Stimulated activated CD8-positive, alpha-beta memory T cell treated with anti-CD3 and anti-CD28 coated beads, Interleukin-2, amount 100 ng/mL, for 1 hour (primary cell): ENCODE data around the gene INF2.
"Not testable (repeated sequence)": the region's sequence is repeated elsewhere in the genome, so short reads cannot be mapped to it uniquely, and the experiment has no call there.

Experiments used
- DNase-seq, 2 donors: peaks; one replicate each; pipeline ENCODE4 v3.0.0-alpha.2; 2020; ENCODE audit warnings: low read depth in 2 of 2

The INF2 gene

DNA sequence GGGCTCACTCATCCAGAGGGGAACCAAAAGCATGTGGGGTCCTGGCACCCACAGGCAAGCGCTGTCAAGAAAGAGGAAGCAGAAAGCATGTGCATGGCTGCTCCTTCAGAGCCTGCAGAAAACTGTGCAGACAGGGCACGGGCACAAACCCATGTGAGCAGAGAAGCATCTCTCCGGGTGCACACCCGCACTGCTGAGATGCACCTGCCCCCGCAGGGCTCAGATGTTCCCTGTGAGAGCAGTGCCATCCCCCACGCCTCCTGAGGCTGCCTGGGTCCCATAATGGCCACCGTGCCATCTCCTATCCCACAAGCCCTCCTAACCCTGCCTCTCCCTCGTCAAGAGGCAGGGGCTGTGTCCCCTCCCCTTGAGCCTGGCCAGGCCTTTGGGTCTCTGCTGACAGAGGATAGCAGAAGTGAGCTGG is 32.3 kb upstream of the INF2 start:
- DNase-seq = no peak

GRCh38 chr14:104657563-104658324 is 31.7 kb upstream of the INF2 start:
- DNase-seq = no peak

DNA sequence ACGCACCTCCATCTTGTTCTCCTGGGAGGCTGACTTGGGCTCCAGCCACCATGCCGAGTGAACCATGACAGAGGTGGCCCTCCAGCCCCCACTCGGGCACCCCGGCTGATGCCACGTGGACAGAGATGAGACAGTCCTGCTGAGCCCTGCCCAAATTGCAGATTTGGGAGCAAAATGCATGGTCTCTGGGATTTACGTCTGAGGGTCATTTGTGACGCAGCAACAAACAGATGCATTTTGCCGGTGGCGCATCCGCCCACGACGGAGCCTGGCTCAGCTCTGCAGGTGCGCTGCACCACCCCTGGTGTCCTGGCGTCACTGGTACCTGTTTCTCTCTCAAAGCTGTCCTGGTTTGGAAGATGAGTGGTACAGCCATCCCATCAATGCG is 31.1 kb upstream of the INF2 start:
- no peak for DNase-seq

DNA sequence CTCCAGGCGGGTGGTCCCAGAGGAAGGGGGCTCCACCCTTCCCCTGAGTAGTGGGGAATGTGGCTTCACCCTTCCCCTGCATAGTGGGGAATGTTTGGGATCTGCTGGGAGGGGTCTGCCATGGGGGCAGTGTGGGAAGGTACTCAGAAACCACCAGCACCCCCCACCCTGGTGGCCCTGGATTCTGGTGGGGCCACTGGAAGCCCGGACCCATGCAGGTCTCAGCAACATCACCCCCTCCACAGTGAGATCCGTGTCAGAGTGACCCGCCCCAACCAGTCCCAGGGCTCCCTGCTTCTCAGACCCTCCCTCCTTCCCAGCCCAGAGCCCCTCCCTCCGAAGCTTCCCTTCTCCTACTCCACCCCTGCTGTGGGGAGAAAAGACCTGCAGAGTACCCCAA is 30.3 kb upstream of the INF2 start:
- DNase-seq = no peak

GRCh38 chr14:104659764-104660523 is 29.5 kb upstream of the INF2 start:
- no peak for DNase-seq

DNA sequence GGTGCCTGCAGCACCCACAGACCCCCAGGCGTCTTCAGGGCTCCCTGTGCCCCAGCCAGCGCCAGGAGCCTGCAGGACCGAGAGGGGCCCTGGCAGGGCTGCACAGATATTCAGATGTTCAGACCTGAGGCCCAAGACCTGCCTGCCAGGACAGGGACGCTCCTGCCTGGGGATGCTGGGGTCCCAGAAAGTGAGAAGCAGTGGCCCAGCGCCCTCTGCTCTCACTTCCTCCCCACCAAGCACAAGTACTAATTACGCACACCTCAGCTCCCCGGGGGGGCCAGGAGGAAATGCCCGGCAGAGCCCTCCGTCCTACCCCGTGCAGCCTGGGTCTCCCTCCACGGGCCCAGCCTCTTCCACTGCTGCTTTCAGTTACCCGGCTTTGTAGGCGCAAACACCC is 28.8 kb upstream of the INF2 start:
- DNase-seq = no peak

DNA sequence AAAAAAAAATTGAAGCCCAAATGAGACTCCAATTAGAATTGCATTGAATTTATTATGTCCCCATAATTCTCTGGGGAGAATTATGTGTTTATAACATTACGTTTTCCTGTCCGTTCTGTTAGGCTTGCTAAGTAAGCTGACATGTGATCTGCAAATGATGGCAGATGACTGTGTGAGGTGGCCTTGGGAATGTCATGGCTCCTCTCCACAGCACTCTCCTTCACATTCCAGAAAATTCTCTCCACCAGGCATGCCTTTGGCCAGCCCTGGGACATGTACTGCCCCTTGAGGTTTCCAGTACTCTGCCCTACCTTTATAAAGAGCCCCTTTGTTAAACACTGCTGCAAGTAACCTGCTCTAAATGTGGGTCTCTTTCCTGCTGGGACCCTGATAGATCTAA is 28.3 kb upstream of the INF2 start:
- DNase-seq = no peak

GRCh38 chr14:104661528-104662157 is 27.8 kb upstream of the INF2 start:
- DNase-seq = not testable (repeated sequence)

DNA sequence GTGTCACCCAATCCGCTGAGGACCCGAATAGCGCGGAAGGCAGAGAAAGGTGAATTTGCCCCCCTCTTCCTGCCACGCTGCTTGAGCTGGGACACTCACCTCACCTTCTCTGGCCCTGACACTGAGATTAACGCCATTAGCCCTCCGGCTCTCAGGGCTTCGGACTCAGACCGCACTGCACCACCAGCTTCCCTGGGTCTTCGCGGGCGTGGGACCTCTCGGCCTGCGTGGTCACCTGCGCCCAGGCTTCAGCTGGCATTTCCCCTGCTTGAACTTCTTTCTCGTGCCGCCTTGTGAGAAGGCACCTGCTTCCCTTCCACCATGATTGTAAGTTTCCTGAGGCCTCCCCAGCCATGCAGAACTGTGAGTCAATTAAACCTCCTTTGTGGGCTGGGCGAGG is 26.9 kb upstream of the INF2 start:
- not testable (repeated sequence) for DNase-seq

DNA sequence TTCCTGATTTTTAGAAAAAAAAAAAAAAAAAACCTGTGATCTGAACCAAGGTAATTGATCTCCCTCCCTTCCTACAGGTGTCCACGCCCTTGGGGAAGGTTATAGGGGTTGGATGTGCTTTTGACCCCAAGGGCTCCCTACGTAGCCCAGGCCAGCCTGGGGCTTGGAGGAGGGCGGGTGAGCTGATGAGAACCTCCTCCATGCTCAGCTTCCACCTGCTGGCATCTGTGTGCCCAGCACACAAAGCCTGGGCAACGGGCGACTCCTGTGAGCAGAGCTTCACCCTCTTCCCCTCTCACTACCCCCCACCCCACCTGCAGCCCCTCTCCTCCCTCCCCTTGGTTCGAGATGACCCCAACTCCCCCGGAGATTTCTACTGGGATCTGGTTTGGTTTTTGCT is 25.3 kb upstream of the INF2 start:
- DNase-seq = no peak

DNA sequence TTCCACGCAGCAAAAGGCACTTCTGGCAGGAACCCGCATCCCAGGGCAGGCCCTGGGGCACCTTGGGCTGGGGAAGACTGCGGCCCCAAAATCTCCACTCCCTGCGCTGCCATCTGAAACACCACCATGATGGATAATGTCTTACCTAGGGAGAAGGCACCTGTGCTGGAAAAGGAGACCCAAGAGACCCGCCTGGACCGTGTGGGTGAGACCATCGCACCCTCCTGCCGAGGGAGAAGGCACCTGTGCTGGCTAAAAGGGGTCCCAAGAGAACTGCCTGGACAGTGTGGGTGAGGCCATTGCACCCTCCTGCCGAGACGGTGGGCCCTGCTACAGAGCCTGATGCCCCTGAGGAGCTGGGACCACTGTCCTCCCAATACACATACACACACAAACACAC is 24.8 kb upstream of the INF2 start:
- DNase-seq = no peak

GRCh38 chr14:104665114-104665656 is 24.2 kb upstream of the INF2 start:
- DNase-seq = no peak

- no peak for DNase-seq
Measured at GRCh38 chr14:104665657-104666522, 23.5 kb upstream of the INF2 start.

GRCh38 chr14:104666523-104666895 is 22.9 kb upstream of the INF2 start:
- not testable (repeated sequence) for DNase-seq

DNA sequence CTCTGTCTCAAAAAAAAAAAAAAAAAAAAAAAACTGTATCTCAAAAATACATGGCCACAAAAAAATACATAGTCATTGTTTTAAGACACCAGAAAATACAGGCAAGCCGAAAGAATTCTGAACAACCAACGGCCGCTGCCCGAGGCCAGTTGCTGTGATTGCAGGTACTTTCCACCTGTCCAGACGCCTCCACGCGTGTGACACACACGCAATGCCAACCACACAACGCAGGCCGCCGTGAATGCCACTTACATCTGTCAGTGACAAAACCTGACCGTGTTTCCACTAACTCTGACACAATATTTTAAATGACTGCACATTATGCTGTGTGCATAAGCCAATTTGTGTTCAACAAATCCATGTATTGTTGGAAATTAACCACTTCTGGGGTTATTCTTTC is 22.4 kb upstream of the INF2 start:
- no peak for DNase-seq

GRCh38 chr14:104669697-104670096 is 19.7 kb upstream of the INF2 start:
- DNase-seq = no peak

- DNase-seq = not testable (repeated sequence)
Measured at GRCh38 chr14:104671330-104671977, 18.0 kb upstream of the INF2 start.

DNA sequence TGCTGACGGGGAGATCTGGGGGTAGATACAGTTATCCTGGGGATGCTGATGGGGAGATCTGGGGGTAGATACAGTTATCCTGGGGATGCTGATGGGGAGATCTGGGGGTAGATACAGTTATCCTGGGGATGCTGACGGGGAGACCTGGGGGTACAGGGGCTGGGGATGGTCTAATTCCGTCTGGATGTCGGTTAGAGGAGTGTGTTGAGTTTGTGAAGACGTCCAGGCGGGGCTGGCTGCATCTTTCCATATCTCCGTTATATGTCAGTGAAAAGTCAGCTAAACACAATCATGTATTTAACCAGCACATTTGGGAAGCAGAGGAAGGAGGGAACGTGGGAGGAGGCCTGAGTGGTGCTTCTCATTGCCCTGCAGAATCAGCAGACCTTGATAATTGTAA is 17.3 kb upstream of the INF2 start:
- DNase-seq = not testable (repeated sequence)

GRCh38 chr14:104673481-104673880 is 15.9 kb upstream of the INF2 start:
- DNase-seq = no peak

- DNase-seq = no peak
Measured at GRCh38 chr14:104675447-104675846, 14.0 kb upstream of the INF2 start.

- no peak for DNase-seq
Measured at GRCh38 chr14:104676130-104676693, 13.2 kb upstream of the INF2 start.
